Measurements from ENCODE around the gene REX1BD.

- TF ChIP-seq CTCF (IDR thresholded peaks at IDR 0.05) = no peak
- TF ChIP-seq POLR2A (IDR thresholded peaks at IDR 0.05) = no peak
Measured at GRCh38 chr19:18562086-18562485, 26.5 kb upstream of the REX1BD start.

All from uterus (tissue), 2 donors.